Measurements from ENCODE around the gene SYTL3. TPM values are rescaled to one million over a fixed set of nuclear protein-coding genes. Genes with fewer than 3 reads are reported as not detected.

SYTL3 gene
- total RNA-seq, 1 donor = 2.2 TPM

- Histone ChIP-seq H2AFZ (ENCODE audit: low read length) (no peak overlapping the region), H3K4me3 (ENCODE audit: insufficient read depth, low read length) (no peak overlapping the region), H3K4me2 (ENCODE audit: insufficient read depth, low read length) (no peak overlapping the region), H3K4me1 (ENCODE audit: insufficient read depth, low read length) (peaks cover 8% of the 10 kb centered on the region), H3K27ac (ENCODE audit: low read depth, low read length) (no peak overlapping the region), H4K20me1 (ENCODE audit: insufficient read depth, low read length) (no peaks in the 10 kb centered on the region), H3K36me3 (ENCODE audit: insufficient read depth, low read length) (no peaks in the 10 kb centered on the region), H3K9me3 (ENCODE audit: low read depth, low read length) (no peaks in the 10 kb centered on the region), H3K27me3 (ENCODE audit: insufficient read depth, low read length) (no peaks in the 10 kb centered on the region), H3K79me2 (ENCODE audit: insufficient read depth, low read length) (no peaks in the 10 kb centered on the region)
- no peak for DNase-seq (ENCODE audit: insufficient read length, low spot score, missing footprints)
- TF ChIP-seq CTCF (IDR thresholded peaks at IDR 0.05; ENCODE audit: extremely low read depth, low read depth, low read length) = no peak
Observed at GRCh38 chr6:158663625-158664165, 13.8 kb downstream of the SYTL3 start.

- Histone ChIP-seq H3K27me3 (ENCODE audit: insufficient read depth, low read length) (no peaks in the 10 kb centered on the region), H4K20me1 (ENCODE audit: insufficient read depth, low read length) (no peaks in the 10 kb centered on the region), H2AFZ (ENCODE audit: low read length) (no peak overlapping the region), H3K4me3 (ENCODE audit: insufficient read depth, low read length) (no peak overlapping the region), H3K36me3 (ENCODE audit: insufficient read depth, low read length) (no peaks in the 10 kb centered on the region), H3K27ac (ENCODE audit: low read depth, low read length) (no peak overlapping the region), H3K4me2 (ENCODE audit: insufficient read depth, low read length) (no peak overlapping the region), H3K9me3 (ENCODE audit: low read depth, low read length) (no peaks in the 10 kb centered on the region), H3K4me1 (ENCODE audit: insufficient read depth, low read length) (peaks cover 8% of the 10 kb centered on the region), H3K79me2 (ENCODE audit: insufficient read depth, low read length) (no peaks in the 10 kb centered on the region)
- no peak for DNase-seq (ENCODE audit: insufficient read length, low spot score, missing footprints)
- TF ChIP-seq CTCF (IDR thresholded peaks at IDR 0.05; ENCODE audit: extremely low read depth, low read depth, low read length) = no peak
Observed at GRCh38 chr6:158665332-158665731, 15.5 kb downstream of the SYTL3 start.

GRCh38 chr6:158666628-158667359, 16.9 kb downstream of the SYTL3 start:
- no peaks in the 10 kb centered on the region for H4K20me1 ChIP-seq (ENCODE audit: insufficient read depth, low read length)

More at GRCh38 chr6:158666628-158667359, 16.9 kb downstream of the SYTL3 start:
- no peaks in the 10 kb centered on the region for H3K27me3 ChIP-seq (ENCODE audit: insufficient read depth, low read length)
- no peak overlapping the region for H3K4me3 ChIP-seq (ENCODE audit: insufficient read depth, low read length)
- peak overlapping the region; percentile 87 for H2AFZ ChIP-seq (ENCODE audit: low read length)
- H3K27ac ChIP-seq (ENCODE audit: low read depth, low read length) = no peak overlapping the region
- peaks cover 8% of the 10 kb centered on the region for H3K4me1 ChIP-seq (ENCODE audit: insufficient read depth, low read length)
- TF ChIP-seq CTCF (IDR thresholded peaks at IDR 0.05; ENCODE audit: extremely low read depth, low read depth, low read length) = no peak
- no peaks in the 10 kb centered on the region for H3K9me3 ChIP-seq (ENCODE audit: low read depth, low read length)
- H3K36me3 ChIP-seq (ENCODE audit: insufficient read depth, low read length) = no peaks in the 10 kb centered on the region
- no peaks in the 10 kb centered on the region for H3K79me2 ChIP-seq (ENCODE audit: insufficient read depth, low read length)
- DNase-seq (ENCODE audit: insufficient read length, low spot score, missing footprints) = peak; percentile 88
- peak overlapping the region; percentile 42 for H3K4me2 ChIP-seq (ENCODE audit: insufficient read depth, low read length)
